ENCODE data around the gene GATA2.

GATA2 gene

GRCh38 chr3:128503751-128504532 is 10.9 kb upstream of the GATA2 start:
- no peak for FAIRE-seq
- TF ChIP-seq POLR2AphosphoS5 (IDR thresholded peaks at IDR 0.05; ENCODE audit: low read depth, low read length) (no peak), SPI1 (IDR thresholded peaks at IDR 0.05; ENCODE audit: low read depth, low read length) (no peak), POLR2A (IDR thresholded peaks at IDR 0.05; ENCODE audit: low read depth, low read length) (no peak), TAF1 (IDR thresholded peaks at IDR 0.05; ENCODE audit: low read depth, low read length) (no peak), PAX5 (IDR thresholded peaks at IDR 0.05; ENCODE audit: insufficient read depth, low read length, severe bottlenecking) (no peak), POU2F2 (IDR thresholded peaks at IDR 0.05; ENCODE audit: low read depth, low read length) (no peak)
- DNase-seq (ENCODE audit: insufficient read length, low spot score): no peak

- no peak for FAIRE-seq
- TF ChIP-seq POLR2AphosphoS5 (IDR thresholded peaks at IDR 0.05; ENCODE audit: low read depth, low read length) (no peak), SPI1 (IDR thresholded peaks at IDR 0.05; ENCODE audit: low read depth, low read length) (no peak), POU2F2 (IDR thresholded peaks at IDR 0.05; ENCODE audit: low read depth, low read length) (no peak), PAX5 (IDR thresholded peaks at IDR 0.05; ENCODE audit: insufficient read depth, low read length, severe bottlenecking) (no peak), POLR2A (IDR thresholded peaks at IDR 0.05; ENCODE audit: low read depth, low read length) (no peak), TAF1 (IDR thresholded peaks at IDR 0.05; ENCODE audit: low read depth, low read length) (no peak)
- DNase-seq (ENCODE audit: insufficient read length, low spot score): no peak
These were observed 10.2 kb upstream of the GATA2 start for GRCh38 chr3:128503164-128503651.

DNA sequence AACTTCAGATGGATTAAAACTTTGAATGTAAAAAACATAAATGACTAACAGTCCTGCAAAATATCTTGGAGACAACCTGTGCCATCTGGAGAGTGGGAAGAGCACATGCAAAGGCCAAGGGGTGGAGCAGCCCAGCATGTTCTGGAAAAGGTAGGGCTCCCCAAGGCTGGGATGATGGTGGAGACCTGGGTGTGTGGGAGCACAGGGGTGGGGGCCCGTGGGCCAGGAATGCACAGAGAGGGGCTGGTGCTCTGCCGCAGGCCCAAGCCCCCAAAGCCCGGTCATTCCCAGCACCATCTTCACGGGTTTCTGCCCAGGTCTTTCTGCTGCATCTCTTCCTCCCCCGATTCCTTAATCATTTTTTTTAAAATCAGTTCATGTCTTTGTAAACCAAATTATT is 9.7 kb upstream of the GATA2 start:
- TF ChIP-seq POLR2AphosphoS5 (IDR thresholded peaks at IDR 0.05; ENCODE audit: low read depth, low read length) (no peak), PAX5 (IDR thresholded peaks at IDR 0.05; ENCODE audit: insufficient read depth, low read length, severe bottlenecking) (no peak), TAF1 (IDR thresholded peaks at IDR 0.05; ENCODE audit: low read depth, low read length) (no peak), POU2F2 (IDR thresholded peaks at IDR 0.05; ENCODE audit: low read depth, low read length) (no peak), POLR2A (IDR thresholded peaks at IDR 0.05; ENCODE audit: low read depth, low read length) (no peak), SPI1 (IDR thresholded peaks at IDR 0.05; ENCODE audit: low read depth, low read length) (no peak)
- no peak for DNase-seq (ENCODE audit: insufficient read length, low spot score)
- FAIRE-seq: no peak

- no peak for TF ChIP-seq TAF1 (IDR thresholded peaks at IDR 0.05; ENCODE audit: low read depth, low read length)
- FAIRE-seq: no peak
- DNase-seq (ENCODE audit: insufficient read length, low spot score): no peak
These were observed 8.4 kb upstream of the GATA2 start for GRCh38 chr3:128501431-128501830.

DNA sequence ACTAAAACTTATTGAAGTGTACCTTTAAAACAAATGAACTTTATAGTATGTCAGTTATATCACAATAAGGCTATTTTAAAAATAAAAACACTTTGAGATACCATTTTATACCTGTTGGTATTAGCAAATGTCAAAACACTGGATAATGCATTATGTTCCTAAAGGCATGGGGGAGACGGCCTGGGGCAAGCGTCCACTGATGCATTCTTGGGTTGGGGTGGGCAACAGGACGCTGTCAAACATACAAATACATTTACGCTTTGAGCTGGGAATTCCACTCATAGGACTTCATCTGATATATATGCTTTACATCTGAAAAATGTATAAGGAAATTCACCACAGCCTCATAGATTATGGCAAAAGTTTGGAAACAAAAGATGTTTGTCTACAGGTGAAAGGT is 7.6 kb upstream of the GATA2 start:
- DNase-seq (ENCODE audit: insufficient read length, low spot score): no peak
- no peak for TF ChIP-seq POLR2AphosphoS5 (IDR thresholded peaks at IDR 0.05; ENCODE audit: low read depth, low read length)
- no peak for TF ChIP-seq POLR2A (IDR thresholded peaks at IDR 0.05; ENCODE audit: low read depth, low read length)
- TF ChIP-seq POU2F2 (IDR thresholded peaks at IDR 0.05; ENCODE audit: low read depth, low read length): no peak
- TF ChIP-seq PAX5 (IDR thresholded peaks at IDR 0.05; ENCODE audit: insufficient read depth, low read length, severe bottlenecking): no peak
- TF ChIP-seq SPI1 (IDR thresholded peaks at IDR 0.05; ENCODE audit: low read depth, low read length): no peak
- TF ChIP-seq TAF1 (IDR thresholded peaks at IDR 0.05; ENCODE audit: low read depth, low read length): no peak
- FAIRE-seq: no peak

- no peak for TF ChIP-seq POLR2AphosphoS5 (IDR thresholded peaks at IDR 0.05; ENCODE audit: low read depth, low read length)
- no peak for TF ChIP-seq POU2F2 (IDR thresholded peaks at IDR 0.05; ENCODE audit: low read depth, low read length)
- TF ChIP-seq PAX5 (IDR thresholded peaks at IDR 0.05; ENCODE audit: insufficient read depth, low read length, severe bottlenecking): no peak
- TF ChIP-seq TAF1 (IDR thresholded peaks at IDR 0.05; ENCODE audit: low read depth, low read length): no peak
- TF ChIP-seq SPI1 (IDR thresholded peaks at IDR 0.05; ENCODE audit: low read depth, low read length): no peak
- no peak for TF ChIP-seq POLR2A (IDR thresholded peaks at IDR 0.05; ENCODE audit: low read depth, low read length)
- no peak for DNase-seq (ENCODE audit: insufficient read length, low spot score)
- no peak for FAIRE-seq
These were observed 6.8 kb upstream of the GATA2 start for GRCh38 chr3:128499724-128500275.

DNA sequence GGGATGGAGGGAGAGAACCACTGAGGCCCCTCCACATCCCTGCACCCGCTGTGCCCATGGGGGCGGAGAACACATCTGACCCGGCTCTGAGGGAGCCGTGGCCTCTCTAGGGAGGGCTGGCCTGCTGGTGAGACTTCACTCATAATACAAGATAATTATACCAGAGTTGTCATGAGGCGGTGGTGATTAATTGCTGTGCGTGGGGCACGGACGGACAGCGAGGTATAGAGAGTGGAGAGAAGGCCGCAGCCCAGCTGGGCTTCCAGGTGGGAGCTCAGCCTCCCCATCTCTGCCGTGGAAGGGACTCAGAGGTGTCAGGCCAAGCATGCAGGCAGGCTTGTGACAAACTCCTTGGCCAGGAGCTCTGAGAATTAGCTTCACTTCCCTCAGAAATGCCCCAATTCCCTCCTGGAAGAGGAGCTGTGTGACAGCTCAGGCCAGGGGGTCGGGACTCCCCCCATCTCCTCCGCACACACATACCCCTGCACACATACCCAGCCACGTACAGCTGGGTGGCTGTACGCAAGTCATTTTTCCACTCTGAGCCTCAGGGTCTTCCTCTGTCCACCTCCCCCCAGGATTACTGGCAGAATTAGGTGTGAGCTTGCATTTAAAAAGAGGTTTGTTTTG is 6.0 kb upstream of the GATA2 start:
- FAIRE-seq (no peak), DNase-seq (ENCODE audit: insufficient read length, low spot score) (no peak)
- TF ChIP-seq SPI1 (IDR thresholded peaks at IDR 0.05; ENCODE audit: low read depth, low read length) (no peak), PAX5 (IDR thresholded peaks at IDR 0.05; ENCODE audit: insufficient read depth, low read length, severe bottlenecking) (no peak), POU2F2 (IDR thresholded peaks at IDR 0.05; ENCODE audit: low read depth, low read length) (no peak), POLR2A (IDR thresholded peaks at IDR 0.05; ENCODE audit: low read depth, low read length) (no peak), POLR2AphosphoS5 (IDR thresholded peaks at IDR 0.05; ENCODE audit: low read depth, low read length) (no peak), TAF1 (IDR thresholded peaks at IDR 0.05; ENCODE audit: low read depth, low read length) (no peak)

- DNase-seq (ENCODE audit: insufficient read length, low spot score): no peak
- TF ChIP-seq POU2F2 (IDR thresholded peaks at IDR 0.05; ENCODE audit: low read depth, low read length) (no peak), SPI1 (IDR thresholded peaks at IDR 0.05; ENCODE audit: low read depth, low read length) (no peak), PAX5 (IDR thresholded peaks at IDR 0.05; ENCODE audit: insufficient read depth, low read length, severe bottlenecking) (no peak), TAF1 (IDR thresholded peaks at IDR 0.05; ENCODE audit: low read depth, low read length) (no peak), POLR2AphosphoS5 (IDR thresholded peaks at IDR 0.05; ENCODE audit: low read depth, low read length) (no peak), POLR2A (IDR thresholded peaks at IDR 0.05; ENCODE audit: low read depth, low read length) (no peak)
- no peak for FAIRE-seq
These were observed 5.2 kb upstream of the GATA2 start for GRCh38 chr3:128498127-128498626.

All from GM12891 (cell line).